HepG2 (cell line): ENCODE measurements around the gene CNRIP1.

ENCODE experiments used
- BRD4 ChIP-seq: sonication (generic); formaldehyde crosslinking; IDR thresholded peaks from 2 replicates; pipeline ENCODE4 v1.4.0; 2020; ENCODE audit warnings: missing genetic modification reagents
- CREB1 ChIP-seq, 2 experiments: fragments of 450-650 bp in 1 of 2; IDR thresholded peaks; 2 replicates each; pipeline ENCODE4 v1.6.1; 2016 to 2017; ENCODE audit warnings: control low read depth in 1 of 2, mild to moderate bottlenecking in 1 of 2, missing compliant biosample characterization in 1 of 2, missing genetic modification characterization in 1 of 2
- CREM ChIP-seq, 2 experiments: sonication (generic) in 1 of 2; formaldehyde crosslinking in 1 of 2; IDR thresholded peaks; 2 replicates each; pipeline versions ENCODE4 v1.4.0 to v1.6.1; 2016 to 2020; ENCODE audit warnings: antibody characterized with exemption in 1 of 2, mild to moderate bottlenecking in 1 of 2, missing genetic modification reagents in 1 of 2
- KLF9 ChIP-seq: IDR thresholded peaks from 2 replicates; pipeline ENCODE4 v1.6.1; 2016; ENCODE audit warnings: low read depth
- PRPF4 ChIP-seq: fragments of 200-400 bp; formaldehyde crosslinking; IDR thresholded peaks from 2 replicates; pipeline ENCODE4 v1.6.1; 2016; ENCODE audit warnings: low read length, low read depth; ENCODE audit not compliant: poor library complexity, severe bottlenecking
- RBFOX2 ChIP-seq: fragments of 200-400 bp; formaldehyde crosslinking; IDR thresholded peaks from 2 replicates; pipeline ENCODE4 v1.6.1; 2017; ENCODE audit warnings: low read depth, mild to moderate bottlenecking, low read length
- RCOR2 ChIP-seq: IDR thresholded peaks from 2 replicates; pipeline ENCODE4 v1.6.1; 2016; ENCODE audit warnings: missing biosample characterization, missing genetic modification reagents
- TAF1 ChIP-seq: sonication (generic); formaldehyde crosslinking; IDR thresholded peaks from 2 replicates; pipeline ENCODE4 v1.4.0; 2020; ENCODE audit warnings: missing genetic modification reagents
- TCF7 ChIP-seq: sonication (generic); IDR thresholded peaks from 2 replicates; pipeline ENCODE4 v1.6.1; 2016; ENCODE audit warnings: antibody characterized with exemption, low read depth
- TF ChIP-seq, protein P1 (sequence below): sonication (generic); formaldehyde crosslinking; IDR thresholded peaks from 2 replicates; pipeline ENCODE4 v1.5.0; 2020; ENCODE audit warnings: missing genetic modification reagents
- TF ChIP-seq, protein P2 (sequence below): sonication (generic); formaldehyde crosslinking; IDR thresholded peaks from 2 replicates; pipeline ENCODE4 v1.4.0; 2020; ENCODE audit warnings: low read depth, mild to moderate bottlenecking, missing genetic modification reagents
- TF ChIP-seq, protein P3 (sequence below), 2 experiments: fragments of 450-650 bp in 1 of 2; sonication (generic) in 1 of 2; formaldehyde crosslinking in 1 of 2; IDR thresholded peaks; 2 replicates each; pipeline versions ENCODE4 v1.6.1 to v1.8.0; 2016 to 2022; ENCODE audit warnings: antibody characterized with exemption in 1 of 2, mild to moderate bottlenecking in 1 of 2, missing genetic modification reagents in 1 of 2

DNA sequence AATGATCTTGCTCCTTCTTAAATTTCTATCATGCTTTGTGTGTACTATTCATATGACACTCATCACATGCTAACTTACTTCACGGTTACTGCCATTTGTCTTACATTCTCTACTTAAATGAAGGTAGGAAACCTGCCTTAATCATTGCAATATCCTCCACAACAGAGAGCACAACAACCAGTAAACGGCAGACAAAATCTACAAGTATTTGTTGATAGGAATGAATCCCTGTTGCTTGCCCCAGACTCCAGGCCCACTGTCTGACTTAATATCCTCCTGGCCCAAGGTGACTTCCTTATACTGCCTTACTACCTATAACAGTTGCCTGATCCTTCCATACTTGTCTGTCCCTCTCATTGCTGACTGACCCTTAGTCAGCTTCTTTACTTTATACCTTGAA lies 70.9 kb downstream of the CNRIP1 start:
- TF ChIP-seq, protein P1, sequence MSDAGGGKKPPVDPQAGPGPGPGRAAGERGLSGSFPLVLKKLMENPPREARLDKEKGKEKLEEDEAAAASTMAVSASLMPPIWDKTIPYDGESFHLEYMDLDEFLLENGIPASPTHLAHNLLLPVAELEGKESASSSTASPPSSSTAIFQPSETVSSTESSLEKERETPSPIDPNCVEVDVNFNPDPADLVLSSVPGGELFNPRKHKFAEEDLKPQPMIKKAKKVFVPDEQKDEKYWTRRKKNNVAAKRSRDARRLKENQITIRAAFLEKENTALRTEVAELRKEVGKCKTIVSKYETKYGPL (CRISPR knock-in tag): no peak
- TF ChIP-seq CREB1 (IDR thresholded peaks at IDR 0.05): no peak
- 0 out of 2 replicates have a peak, but pooled peaks have one; percentile 18 for TF ChIP-seq CREB1 (CRISPR knock-in tag; IDR thresholded peaks at IDR 0.05)
- TF ChIP-seq, protein P2, sequence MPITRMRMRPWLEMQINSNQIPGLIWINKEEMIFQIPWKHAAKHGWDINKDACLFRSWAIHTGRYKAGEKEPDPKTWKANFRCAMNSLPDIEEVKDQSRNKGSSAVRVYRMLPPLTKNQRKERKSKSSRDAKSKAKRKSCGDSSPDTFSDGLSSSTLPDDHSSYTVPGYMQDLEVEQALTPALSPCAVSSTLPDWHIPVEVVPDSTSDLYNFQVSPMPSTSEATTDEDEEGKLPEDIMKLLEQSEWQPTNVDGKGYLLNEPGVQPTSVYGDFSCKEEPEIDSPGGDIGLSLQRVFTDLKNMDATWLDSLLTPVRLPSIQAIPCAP (CRISPR knock-in tag): no peak
- no peak for TF ChIP-seq PRPF4
- no peak for TF ChIP-seq TCF7
- TF ChIP-seq BRD4 (CRISPR knock-in tag): no peak
- no peak for TF ChIP-seq RCOR2 (CRISPR knock-in tag)
- TF ChIP-seq, protein P3, sequence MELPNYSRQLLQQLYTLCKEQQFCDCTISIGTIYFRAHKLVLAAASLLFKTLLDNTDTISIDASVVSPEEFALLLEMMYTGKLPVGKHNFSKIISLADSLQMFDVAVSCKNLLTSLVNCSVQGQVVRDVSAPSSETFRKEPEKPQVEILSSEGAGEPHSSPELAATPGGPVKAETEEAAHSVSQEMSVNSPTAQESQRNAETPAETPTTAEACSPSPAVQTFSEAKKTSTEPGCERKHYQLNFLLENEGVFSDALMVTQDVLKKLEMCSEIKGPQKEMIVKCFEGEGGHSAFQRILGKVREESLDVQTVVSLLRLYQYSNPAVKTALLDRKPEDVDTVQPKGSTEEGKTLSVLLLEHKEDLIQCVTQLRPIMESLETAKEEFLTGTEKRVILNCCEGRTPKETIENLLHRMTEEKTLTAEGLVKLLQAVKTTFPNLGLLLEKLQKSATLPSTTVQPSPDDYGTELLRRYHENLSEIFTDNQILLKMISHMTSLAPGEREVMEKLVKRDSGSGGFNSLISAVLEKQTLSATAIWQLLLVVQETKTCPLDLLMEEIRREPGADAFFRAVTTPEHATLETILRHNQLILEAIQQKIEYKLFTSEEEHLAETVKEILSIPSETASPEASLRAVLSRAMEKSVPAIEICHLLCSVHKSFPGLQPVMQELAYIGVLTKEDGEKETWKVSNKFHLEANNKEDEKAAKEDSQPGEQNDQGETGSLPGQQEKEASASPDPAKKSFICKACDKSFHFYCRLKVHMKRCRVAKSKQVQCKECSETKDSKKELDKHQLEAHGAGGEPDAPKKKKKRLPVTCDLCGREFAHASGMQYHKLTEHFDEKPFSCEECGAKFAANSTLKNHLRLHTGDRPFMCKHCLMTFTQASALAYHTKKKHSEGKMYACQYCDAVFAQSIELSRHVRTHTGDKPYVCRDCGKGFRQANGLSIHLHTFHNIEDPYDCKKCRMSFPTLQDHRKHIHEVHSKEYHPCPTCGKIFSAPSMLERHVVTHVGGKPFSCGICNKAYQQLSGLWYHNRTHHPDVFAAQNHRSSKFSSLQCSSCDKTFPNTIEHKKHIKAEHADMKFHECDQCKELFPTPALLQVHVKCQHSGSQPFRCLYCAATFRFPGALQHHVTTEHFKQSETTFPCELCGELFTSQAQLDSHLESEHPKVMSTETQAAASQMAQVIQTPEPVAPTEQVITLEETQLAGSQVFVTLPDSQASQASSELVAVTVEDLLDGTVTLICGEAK (IDR thresholded peaks at IDR 0.05): no peak
- TF ChIP-seq, protein P3 (CRISPR knock-in tag; IDR thresholded peaks at IDR 0.05): no peak
- TF ChIP-seq RBFOX2: no peak
- TF ChIP-seq KLF9: no peak
- no peak for TF ChIP-seq TAF1 (CRISPR knock-in tag)
- no peak for TF ChIP-seq CREM (IDR thresholded peaks at IDR 0.05)
- no peak for TF ChIP-seq CREM (CRISPR knock-in tag; IDR thresholded peaks at IDR 0.05)
